Upper lobe of left lung (tissue), 4 donors: ENCODE results near the gene ADD3.

Source experiments
- CTCF ChIP-seq, 6 experiments: fragments of 450-650 bp in 4 of 6; fragments of 200-600 bp in 2 of 6; sonication (generic) in 2 of 6; IDR thresholded peaks; one replicate each; pipeline ENCODE4 v1.5.1; 2016 to 2019; ENCODE audit warnings: antibody characterized with exemption in 6 of 6
- POLR2A ChIP-seq, 4 donors: fragments of 450-650 bp; IDR thresholded peaks; one replicate each; pipeline ENCODE4 v1.5.1; 2016 to 2017; ENCODE audit warnings: antibody characterized with exemption in 4 of 4, mild to moderate bottlenecking in 2 of 4
- POLR2AphosphoS5 ChIP-seq, 2 donors: sonication (generic); formaldehyde crosslinking; IDR thresholded peaks; one replicate each; pipeline ENCODE4 v1.5.1; 2017; ENCODE audit warnings: antibody characterized with exemption in 2 of 2

GRCh38 chr10:109966961-109967738, 40.6 kb upstream of the ADD3 start:
- TF ChIP-seq CTCF (IDR thresholded peaks at IDR 0.05) (no peak), POLR2A (IDR thresholded peaks at IDR 0.05) (no peak), POLR2AphosphoS5 (IDR thresholded peaks at IDR 0.05) (no peak)
